VCaP (cell line): Measurements from ENCODE around the gene SLC6A3.

Experiments used
- H3K27ac ChIP-seq: fragments of 450-650 bp; 2 replicates; pipeline ENCODE4 v1.5.1; 2017
- TF ChIP-seq, protein P1 (sequence below): fragments of 450-650 bp; conservative IDR thresholded peaks from 2 replicates; pipeline ENCODE4 v1.5.1; 2017; ENCODE audit warnings: mild to moderate bottlenecking, moderate library complexity

SLC6A3 gene

DNA sequence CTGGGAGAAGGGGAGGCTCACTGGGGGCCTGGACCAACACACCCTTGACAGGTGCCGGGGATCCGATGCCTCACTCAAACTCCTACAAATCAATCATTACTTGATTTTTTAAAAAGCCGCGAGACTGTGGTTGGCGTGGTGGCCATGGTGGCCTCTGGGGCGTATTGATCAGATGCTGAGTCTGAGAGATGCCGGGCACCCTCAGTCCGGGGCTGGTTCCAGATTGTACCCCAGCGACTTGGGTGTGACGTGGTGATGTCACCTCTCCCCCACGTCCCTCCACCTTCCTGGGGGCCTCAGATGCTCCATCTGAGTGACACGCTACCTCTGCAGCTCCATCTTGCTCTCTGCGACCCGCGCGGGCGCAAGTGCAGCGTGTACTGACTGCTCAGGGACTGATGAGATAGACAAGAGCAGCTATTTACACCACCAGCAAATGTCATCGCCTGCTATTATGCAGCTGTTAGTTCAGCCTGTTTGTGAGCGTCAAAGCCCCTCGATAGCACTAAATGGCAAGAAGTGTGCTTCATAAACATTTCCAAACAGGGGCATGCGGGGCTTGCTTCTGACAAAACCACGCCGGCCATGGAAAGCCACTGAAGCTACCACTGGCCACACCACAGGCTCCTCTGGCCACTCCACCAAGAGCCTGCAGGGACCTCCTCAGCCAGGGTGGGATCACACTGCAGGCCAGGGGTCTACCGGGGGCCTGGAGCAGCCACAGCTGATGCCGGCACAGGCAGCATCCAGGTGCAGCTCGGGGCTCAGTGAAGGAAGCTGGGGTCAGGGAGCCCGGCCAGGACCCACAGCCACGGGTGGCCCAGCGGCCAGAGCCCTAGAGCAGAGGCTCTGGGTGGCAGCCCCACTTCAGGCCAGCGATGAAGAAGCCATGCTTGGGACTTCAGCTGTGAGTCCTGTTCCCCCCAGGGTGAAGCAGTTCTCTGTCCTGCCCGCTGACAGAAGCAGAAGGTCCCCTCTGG, 50.1 kb downstream of the SLC6A3 start:
- TF ChIP-seq, protein P1, sequence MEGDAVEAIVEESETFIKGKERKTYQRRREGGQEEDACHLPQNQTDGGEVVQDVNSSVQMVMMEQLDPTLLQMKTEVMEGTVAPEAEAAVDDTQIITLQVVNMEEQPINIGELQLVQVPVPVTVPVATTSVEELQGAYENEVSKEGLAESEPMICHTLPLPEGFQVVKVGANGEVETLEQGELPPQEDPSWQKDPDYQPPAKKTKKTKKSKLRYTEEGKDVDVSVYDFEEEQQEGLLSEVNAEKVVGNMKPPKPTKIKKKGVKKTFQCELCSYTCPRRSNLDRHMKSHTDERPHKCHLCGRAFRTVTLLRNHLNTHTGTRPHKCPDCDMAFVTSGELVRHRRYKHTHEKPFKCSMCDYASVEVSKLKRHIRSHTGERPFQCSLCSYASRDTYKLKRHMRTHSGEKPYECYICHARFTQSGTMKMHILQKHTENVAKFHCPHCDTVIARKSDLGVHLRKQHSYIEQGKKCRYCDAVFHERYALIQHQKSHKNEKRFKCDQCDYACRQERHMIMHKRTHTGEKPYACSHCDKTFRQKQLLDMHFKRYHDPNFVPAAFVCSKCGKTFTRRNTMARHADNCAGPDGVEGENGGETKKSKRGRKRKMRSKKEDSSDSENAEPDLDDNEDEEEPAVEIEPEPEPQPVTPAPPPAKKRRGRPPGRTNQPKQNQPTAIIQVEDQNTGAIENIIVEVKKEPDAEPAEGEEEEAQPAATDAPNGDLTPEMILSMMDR = no peak
- H3K27ac ChIP-seq = no peak overlapping the region

DNA sequence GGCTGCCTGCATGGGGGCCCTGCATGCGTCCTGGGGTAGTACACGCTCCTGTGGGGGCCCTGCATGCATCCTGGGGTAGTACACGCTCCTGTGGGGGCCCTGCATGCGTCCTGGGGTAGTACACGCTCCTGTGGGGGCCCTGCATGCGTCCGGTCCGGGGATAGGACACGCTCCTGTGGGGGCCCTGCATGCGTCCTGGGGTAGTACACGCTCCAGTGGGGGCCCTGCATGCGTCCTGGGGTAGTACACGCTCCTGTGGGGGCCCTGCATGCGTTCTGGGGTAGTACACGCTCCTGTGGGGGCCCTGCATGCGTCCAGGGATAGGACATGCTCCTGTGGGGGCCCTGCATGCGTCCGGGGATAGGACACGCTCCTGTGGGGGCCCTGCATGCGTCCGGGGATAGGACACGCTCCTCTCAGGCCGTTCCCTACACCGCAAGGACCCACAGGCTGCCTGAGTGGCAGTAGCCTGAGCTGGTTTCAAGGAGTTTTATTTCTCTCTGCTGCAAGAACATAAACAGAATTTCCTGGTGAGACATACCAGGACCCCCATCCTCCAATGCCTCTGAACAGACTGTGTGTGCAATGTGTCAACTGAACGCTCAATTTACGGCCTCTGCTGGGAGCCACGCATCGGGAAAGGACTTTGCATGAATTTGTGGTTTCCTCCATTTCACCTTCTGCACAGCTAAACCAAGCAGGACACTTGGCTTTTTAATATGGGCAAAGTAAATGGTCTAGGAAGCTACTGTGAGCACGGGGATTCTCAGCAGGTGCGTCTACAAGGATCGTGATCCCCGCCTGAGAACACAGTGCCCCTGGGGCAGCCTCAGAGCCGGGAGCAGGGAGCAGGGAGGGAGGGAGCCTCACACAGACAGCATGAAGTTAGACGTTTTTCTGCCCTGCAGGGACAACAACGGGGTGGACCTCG, 51.4 kb downstream of the SLC6A3 start:
- TF ChIP-seq, protein P1 = no peak
- no peak overlapping the region for H3K27ac ChIP-seq

DNA sequence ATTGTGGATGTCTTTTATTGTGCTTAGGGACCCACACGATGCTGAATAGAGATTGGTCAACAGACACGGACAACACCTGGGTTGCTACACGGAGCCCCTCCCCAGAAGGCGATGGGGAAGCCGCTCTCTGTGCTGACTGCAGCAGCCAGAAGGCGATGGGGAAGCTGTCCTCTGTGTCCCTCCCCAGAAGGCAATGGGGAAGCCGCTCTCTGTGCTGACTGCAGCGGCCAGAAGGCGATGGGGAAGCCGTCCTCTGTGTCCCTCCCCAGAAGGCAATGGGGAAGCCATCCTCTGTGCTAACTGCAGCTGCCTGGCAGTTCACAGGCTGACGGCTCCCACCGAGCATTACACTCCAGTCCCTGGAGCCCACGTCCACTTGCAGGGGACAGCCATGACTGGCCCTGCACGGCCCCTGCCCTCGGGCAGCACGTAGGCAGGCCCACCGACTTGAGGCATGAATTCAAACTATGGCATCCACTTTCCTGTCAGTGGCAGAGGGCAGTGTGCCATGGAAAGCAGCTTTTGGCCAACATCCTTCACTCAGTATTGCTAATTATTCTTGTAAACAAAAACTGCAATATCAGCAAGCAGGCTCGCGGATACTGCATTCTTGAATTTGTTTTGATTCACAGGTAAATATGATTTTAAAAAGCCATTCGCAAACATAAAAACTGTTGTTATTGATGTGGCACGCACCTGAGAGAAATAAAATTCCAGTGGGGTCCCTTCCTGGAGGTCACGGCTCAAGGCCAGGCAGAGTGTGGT, 52.3 kb downstream of the SLC6A3 start:
- H3K27ac ChIP-seq = no peak overlapping the region

DNA sequence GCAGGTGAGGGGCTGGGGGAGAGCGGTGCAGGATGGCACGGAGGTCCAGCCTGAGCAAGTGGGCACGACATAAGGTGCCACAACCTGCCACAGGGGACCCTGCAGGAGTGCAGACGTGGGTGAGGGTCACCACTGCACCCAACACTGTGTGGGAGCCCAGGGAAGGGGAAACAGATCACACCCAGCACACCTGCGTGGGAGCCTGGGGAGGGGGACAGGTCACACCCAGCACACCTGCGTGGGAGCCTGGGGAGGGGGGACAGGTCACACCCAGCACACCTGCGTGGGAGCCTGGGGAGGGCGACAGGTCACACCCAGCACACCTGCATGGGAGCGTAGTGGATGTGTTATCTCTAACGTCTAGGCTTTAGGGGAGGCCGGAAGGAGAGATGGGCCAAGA, 53.0 kb downstream of the SLC6A3 start:
- H3K27ac ChIP-seq = no peak overlapping the region
- TF ChIP-seq, protein P1 = no peak

More for the DNA sequence above, 52.3 kb downstream of the SLC6A3 start:
- TF ChIP-seq, protein P1 = no peak

DNA sequence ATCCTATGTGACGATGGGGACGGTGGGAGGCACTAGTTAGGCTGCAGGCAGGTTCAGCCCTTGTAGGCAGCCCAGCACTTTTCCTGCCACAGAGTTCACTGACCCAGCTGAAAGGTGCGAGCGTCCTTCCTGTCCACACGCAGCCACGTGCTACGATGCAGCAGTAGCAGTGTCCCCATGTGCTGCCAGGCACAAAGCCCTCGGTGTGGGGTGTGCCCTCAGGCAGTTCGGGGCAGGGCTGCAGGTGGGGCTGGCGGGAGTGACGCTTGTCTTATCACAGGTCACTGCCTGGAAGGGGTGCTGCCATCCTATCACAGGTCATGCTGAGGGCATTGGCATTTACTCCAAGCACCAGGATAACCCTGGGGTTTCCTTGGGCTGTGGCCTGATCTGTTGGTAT, 53.5 kb downstream of the SLC6A3 start:
- no peak overlapping the region for H3K27ac ChIP-seq
- TF ChIP-seq, protein P1 = no peak

DNA sequence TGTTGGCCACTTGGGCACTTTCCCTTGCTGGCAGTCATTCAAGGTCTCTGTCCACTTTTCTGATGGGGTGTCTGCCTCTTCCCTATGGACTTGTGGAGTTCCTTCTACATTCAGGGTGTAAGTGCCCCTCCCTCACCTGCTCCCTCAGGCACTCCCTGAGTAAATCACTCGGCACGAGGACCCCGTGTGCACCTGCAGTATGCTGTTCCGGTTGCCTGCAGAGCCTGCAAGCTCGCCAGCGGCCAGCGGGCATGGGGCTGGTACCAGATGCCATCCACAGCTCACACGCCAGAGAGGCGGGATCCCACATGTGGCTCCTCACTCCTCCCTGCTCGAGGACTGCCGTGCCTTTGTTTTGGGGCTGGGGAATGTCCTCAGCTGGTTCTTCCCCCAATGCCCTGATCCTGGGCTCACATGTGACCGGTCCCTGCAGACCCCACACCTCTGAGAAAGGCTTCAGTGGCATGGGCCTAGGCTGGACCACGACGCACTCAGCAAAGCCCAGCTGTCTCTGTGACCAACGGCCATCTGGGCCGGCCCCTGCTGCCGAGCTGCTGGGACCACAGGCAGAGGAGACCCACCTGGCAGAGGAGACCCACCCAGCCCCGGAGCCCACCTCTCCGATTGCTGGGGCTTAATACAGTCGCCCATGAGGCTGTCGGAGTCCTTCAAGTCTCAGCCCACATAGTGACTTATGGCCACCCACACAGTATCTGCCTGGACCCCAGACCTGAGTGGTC, 54.2 kb downstream of the SLC6A3 start:
- TF ChIP-seq, protein P1 = no peak
- no peak overlapping the region for H3K27ac ChIP-seq
